Chondrocyte (in vitro differentiated cells): ENCODE data around the gene DCTN1. TPM values are rescaled to one million over a fixed set of nuclear protein-coding genes. Genes with fewer than 3 reads are reported as not detected.

Experiments used
- DNase-seq: peaks from one replicate; pipeline ENCODE4 v3.0.0; 2021; ENCODE audit warnings: mixed read lengths, low spot score
- H3K27ac Mint-ChIP-seq: one replicate; pipeline ENCODE4 v1.8.0; 2021; ENCODE audit warnings: mild to moderate bottlenecking, moderate library complexity, mixed read lengths; ENCODE audit not compliant: unreplicated experiment
- H3K27me3 Mint-ChIP-seq: 2 replicates; pipeline ENCODE4 v1.8.0; 2021; ENCODE audit warnings: low read depth, mixed read lengths
- H3K36me3 Mint-ChIP-seq: 2 replicates; pipeline ENCODE4 v1.8.0; 2021; ENCODE audit warnings: low read depth, mixed read lengths
- H3K4me1 Mint-ChIP-seq: 2 replicates; pipeline ENCODE4 v1.8.0; 2021; ENCODE audit warnings: low read depth, mild to moderate bottlenecking, mixed read lengths
- H3K4me3 Mint-ChIP-seq: one replicate; pipeline ENCODE4 v1.8.0; 2021; ENCODE audit warnings: mild to moderate bottlenecking, moderate library complexity, mixed read lengths; ENCODE audit not compliant: unreplicated experiment
- H3K9me3 Mint-ChIP-seq: 2 replicates; pipeline ENCODE4 v1.8.0; 2021; ENCODE audit warnings: low read depth, mixed read lengths
- CTCF ChIP-seq: fragments of 200-600 bp; sonication (generic); IDR thresholded peaks from 2 replicates; pipeline ENCODE4 v1.5.0; 2021; ENCODE audit warnings: antibody characterized with exemption, mild to moderate bottlenecking, moderate library complexity
- total RNA-seq: library from RNA; stranded (reverse); gene quantifications from 3 replicates; pipeline ENCODE4 v1.2.1, GENCODE V29; 2021

The DCTN1 gene
- total RNA-seq, 1 donor from 2014 or later, result 157 TPM

- Mint-ChIP-seq H3K4me1 (no peaks in the 10 kb centered on the region), H3K36me3 (no peaks in the 10 kb centered on the region), H3K27me3 (no peaks in the 10 kb centered on the region), H3K9me3 (no peaks in the 10 kb centered on the region), H3K27ac (no peak overlapping the region), H3K4me3 (no peak overlapping the region)
- TF ChIP-seq CTCF, result no peak
- DNase-seq, result no peak
Measured at GRCh38 chr2:74327627-74328026, 52.5 kb downstream of the DCTN1 start.

- no peak for DNase-seq
- Mint-ChIP-seq H3K36me3 (no peaks in the 10 kb centered on the region), H3K9me3 (no peaks in the 10 kb centered on the region), H3K4me3 (no peak overlapping the region), H3K27me3 (no peaks in the 10 kb centered on the region), H3K4me1 (no peaks in the 10 kb centered on the region), H3K27ac (no peak overlapping the region)
- TF ChIP-seq CTCF, result no peak
Measured at GRCh38 chr2:74327199-74327598, 52.9 kb downstream of the DCTN1 start.

GRCh38 chr2:74325815-74326214 is 54.3 kb downstream of the DCTN1 start:
- no peaks in the 10 kb centered on the region for H3K4me1 Mint-ChIP-seq
- no peaks in the 10 kb centered on the region for H3K27me3 Mint-ChIP-seq
- no peaks in the 10 kb centered on the region for H3K9me3 Mint-ChIP-seq
- no peak for DNase-seq
- no peak overlapping the region for H3K27ac Mint-ChIP-seq
- H3K4me3 Mint-ChIP-seq, result no peak overlapping the region
- no peaks in the 10 kb centered on the region for H3K36me3 Mint-ChIP-seq
- no peak for TF ChIP-seq CTCF

- no peaks in the 10 kb centered on the region for H3K9me3 Mint-ChIP-seq
- no peak for TF ChIP-seq CTCF
- DNase-seq, result no peak
- no peak overlapping the region for H3K4me3 Mint-ChIP-seq
- no peaks in the 10 kb centered on the region for H3K4me1 Mint-ChIP-seq
- H3K27me3 Mint-ChIP-seq, result no peaks in the 10 kb centered on the region
- H3K27ac Mint-ChIP-seq, result no peak overlapping the region
- peaks cover 2% of the 10 kb centered on the region for H3K36me3 Mint-ChIP-seq
Measured at GRCh38 chr2:74321737-74322136, 58.4 kb downstream of the DCTN1 start.

- H3K36me3 Mint-ChIP-seq, result peaks cover 2% of the 10 kb centered on the region
- no peaks in the 10 kb centered on the region for H3K4me1 Mint-ChIP-seq
- H3K27me3 Mint-ChIP-seq, result no peaks in the 10 kb centered on the region
- H3K9me3 Mint-ChIP-seq, result no peaks in the 10 kb centered on the region
- TF ChIP-seq CTCF, result no peak
- no peak for DNase-seq
- H3K4me3 Mint-ChIP-seq, result no peak overlapping the region
- H3K27ac Mint-ChIP-seq, result no peak overlapping the region
Measured at GRCh38 chr2:74317701-74318100, 62.4 kb downstream of the DCTN1 start.
